ENCODE results near the gene KCTD16. TPM values are rescaled to one million over a fixed set of nuclear protein-coding genes. Genes with fewer than 3 reads are reported as not detected.

KCTD16 gene
- total and polyA plus RNA-seq, 2 experiments from 2014 or later: 0.02 to 0.76 TPM

GRCh38 chr5:144403058-144403457, 232.4 kb downstream of the KCTD16 start:
- Histone ChIP-seq H4K20me1 (replicated peaks; ENCODE audit: insufficient read depth) (no peaks in the 10 kb centered on the region), H3F3A (replicated peaks; ENCODE audit: low read depth) (no peaks in the 10 kb centered on the region), H2AFZ (no peak overlapping the region), H3K27ac (ENCODE audit: low read depth) (no peak overlapping the region), H3K4me1 (ENCODE audit: insufficient read depth) (no peaks in the 10 kb centered on the region), H3K36me3 (ENCODE audit: insufficient read depth) (no peaks in the 10 kb centered on the region), H3K79me2 (replicated peaks; ENCODE audit: insufficient read depth) (no peaks in the 10 kb centered on the region), H3K27me3 (ENCODE audit: insufficient read depth) (no peaks in the 10 kb centered on the region), H3K9me2 (ENCODE audit: insufficient read depth) (no peaks in the 10 kb centered on the region), H3K4me3 (no peak overlapping the region), H3K4me2 (no peak overlapping the region)
- Mint-ChIP-seq H3K9me3 (no peaks in the 10 kb centered on the region), H3K4me3 (no peak overlapping the region), H3K36me3 (ENCODE audit: low read depth) (no peaks in the 10 kb centered on the region), H3K4me1 (no peaks in the 10 kb centered on the region), H3K27ac (no peak overlapping the region), H3K27me3 (ENCODE audit: insufficient read depth, low read depth, poor library complexity) (no peaks in the 10 kb centered on the region)
- ATAC-seq: no peak
- no peak for DNase-seq (ENCODE audit: low spot score)
- TF ChIP-seq CTCF (conservative IDR thresholded peaks at IDR 0.05; ENCODE audit: low read depth in 2 of 2) (no peak), ZNF462 (CRISPR knock-in tag; IDR thresholded peaks at IDR 0.05) (no peak), REST (IDR thresholded peaks at IDR 0.05; ENCODE audit: unreplicated experiment) (no peak), EZH2 (IDR thresholded peaks at IDR 0.05; ENCODE audit: low read depth, unreplicated experiment) (no peak), ZNF331 (CRISPR knock-in tag; IDR thresholded peaks at IDR 0.05; ENCODE audit: low read depth) (no peak), ETS1 (IDR thresholded peaks at IDR 0.05) (no peak), JUNB (IDR thresholded peaks at IDR 0.05; ENCODE audit: unreplicated experiment) (no peak), NANOG (IDR thresholded peaks at IDR 0.05; ENCODE audit: borderline replicate concordance) (no peak), ZNF114 (CRISPR knock-in tag; IDR thresholded peaks at IDR 0.05) (no peak), POLR2AphosphoS5 (IDR thresholded peaks at IDR 0.05; ENCODE audit: low read depth) (no peak)
